ENCODE results near the gene PPP2R3B. TPM values are rescaled to one million over a fixed set of nuclear protein-coding genes. Genes with fewer than 3 reads are reported as not detected.

PPP2R3B gene
- total and polyA plus RNA-seq, 2 of the 13 experiments (the other 11 are each of a cell fraction or from before 2014, with no cell fraction given), result 17.0 to 21.4 TPM

GRCh38 chrX:318068-318738, 68.5 kb downstream of the PPP2R3B start (continued):
- TF ChIP-seq, protein P1, sequence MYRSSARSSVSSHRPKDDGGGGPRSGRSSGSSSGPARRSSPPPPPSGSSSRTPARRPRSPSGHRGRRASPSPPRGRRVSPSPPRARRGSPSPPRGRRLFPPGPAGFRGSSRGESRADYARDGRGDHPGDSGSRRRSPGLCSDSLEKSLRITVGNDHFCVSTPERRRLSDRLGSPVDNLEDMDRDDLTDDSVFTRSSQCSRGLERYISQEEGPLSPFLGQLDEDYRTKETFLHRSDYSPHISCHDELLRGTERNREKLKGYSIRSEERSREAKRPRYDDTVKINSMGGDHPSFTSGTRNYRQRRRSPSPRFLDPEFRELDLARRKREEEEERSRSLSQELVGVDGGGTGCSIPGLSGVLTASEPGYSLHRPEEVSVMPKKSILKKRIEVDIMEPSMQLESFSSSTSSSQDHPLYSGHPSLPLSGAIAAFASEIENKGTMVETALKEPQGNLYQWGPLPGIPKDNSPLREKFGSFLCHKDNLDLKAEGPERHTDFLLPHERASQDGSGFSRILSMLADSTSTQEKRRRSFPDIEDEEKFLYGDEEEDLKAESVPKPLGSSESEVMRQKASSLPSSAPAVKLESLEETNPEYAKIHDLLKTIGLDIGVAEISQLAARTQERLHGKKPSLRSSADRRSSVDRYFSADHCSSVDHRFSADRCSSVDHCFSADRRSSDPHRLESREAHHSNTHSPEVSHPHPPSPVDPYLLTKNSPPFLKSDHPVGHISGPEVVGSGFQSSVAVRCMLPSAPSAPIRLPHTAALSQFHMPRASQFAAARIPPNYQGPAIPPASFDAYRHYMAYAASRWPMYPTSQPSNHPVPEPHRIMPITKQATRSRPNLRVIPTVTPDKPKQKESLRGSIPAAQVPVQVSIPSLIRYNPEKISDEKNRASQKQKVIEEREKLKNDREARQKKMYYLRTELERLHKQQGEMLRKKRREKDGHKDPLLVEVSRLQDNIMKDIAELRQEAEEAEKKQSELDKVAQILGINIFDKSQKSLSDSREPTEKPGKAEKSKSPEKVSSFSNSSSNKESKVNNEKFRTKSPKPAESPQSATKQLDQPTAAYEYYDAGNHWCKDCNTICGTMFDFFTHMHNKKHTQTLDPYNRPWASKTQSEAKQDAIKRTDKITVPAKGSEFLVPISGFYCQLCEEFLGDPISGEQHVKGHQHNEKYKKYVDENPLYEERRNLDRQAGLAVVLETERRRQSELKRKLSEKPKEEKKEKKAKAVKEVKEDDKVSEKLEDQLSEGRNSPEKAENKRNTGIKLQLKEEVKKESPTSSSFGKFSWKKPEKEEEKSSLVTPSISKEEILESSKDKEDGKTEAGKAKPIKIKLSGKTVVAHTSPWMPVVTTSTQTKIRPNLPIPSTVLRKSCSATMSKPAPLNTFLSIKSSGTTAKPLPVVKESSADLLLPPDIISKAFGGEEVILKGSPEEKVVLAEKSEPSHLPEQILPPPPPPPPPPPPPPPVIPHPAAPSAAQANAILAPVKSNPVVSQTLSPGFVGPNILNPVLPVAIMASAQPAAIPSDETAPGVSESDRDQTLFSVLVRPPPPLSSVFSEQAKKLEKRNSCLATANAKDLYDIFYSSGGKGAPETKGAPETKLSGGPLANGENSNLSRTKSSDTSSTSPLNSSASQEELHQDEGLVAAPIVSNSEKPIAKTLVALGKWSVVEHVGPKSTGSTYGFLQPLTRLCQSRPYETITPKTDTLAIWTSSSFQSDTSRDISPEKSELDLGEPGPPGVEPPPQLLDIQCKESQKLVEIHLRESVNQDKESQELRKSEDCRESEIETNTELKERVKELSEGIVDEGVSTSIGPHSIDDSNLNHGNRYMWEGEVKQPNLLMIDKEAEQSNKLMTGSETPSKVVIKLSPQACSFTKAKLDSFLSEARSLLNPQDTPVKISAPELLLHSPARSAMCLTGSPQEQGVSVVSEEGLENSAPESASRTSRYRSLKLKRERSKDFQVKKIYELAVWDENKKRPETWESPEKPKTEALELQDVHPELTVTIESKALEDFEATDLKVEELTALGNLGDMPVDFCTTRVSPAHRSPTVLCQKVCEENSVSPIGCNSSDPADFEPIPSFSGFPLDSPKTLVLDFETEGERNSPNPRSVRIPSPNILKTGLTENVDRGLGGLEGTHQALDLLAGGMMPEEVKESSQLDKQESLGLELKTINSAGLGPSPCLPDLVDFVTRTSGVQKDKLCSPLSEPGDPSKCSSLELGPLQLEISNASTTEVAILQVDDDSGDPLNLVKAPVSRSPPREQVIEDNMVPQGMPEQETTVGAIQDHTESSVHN (CRISPR knock-in tag; IDR thresholded peaks at IDR 0.05), result no peak
- TF ChIP-seq ZNF749 (CRISPR knock-in tag; IDR thresholded peaks at IDR 0.05; ENCODE audit: borderline replicate concordance) (no peak), TERF1 (CRISPR knock-in tag; IDR thresholded peaks at IDR 0.05) (no peak), SNRNP70 (IDR thresholded peaks at IDR 0.05; ENCODE audit: low read depth, low read length) (no peak), NFYC (CRISPR knock-in tag; IDR thresholded peaks at IDR 0.05) (peak; percentile 84), POLR2G (IDR thresholded peaks at IDR 0.05; ENCODE audit: low read depth, low read length) (peak; percentile 90), DRAP1 (CRISPR knock-in tag; IDR thresholded peaks at IDR 0.05) (no peak; the same call in 1 of the 2 replicates), MYNN (CRISPR knock-in tag; IDR thresholded peaks at IDR 0.05; ENCODE audit: low read depth) (no peak), ZNF577 (CRISPR knock-in tag; IDR thresholded peaks at IDR 0.05; ENCODE audit: borderline replicate concordance, low read depth) (no peak), TOPORS (CRISPR knock-in tag; IDR thresholded peaks at IDR 0.05) (0 out of 2 replicates have a peak, but pooled peaks have one; percentile 13), RFXANK (CRISPR knock-in tag; IDR thresholded peaks at IDR 0.05) (no peak), CBX5 (CRISPR knock-in tag; IDR thresholded peaks at IDR 0.05; ENCODE audit: borderline replicate concordance) (no peak), ZNF326 (CRISPR knock-in tag; IDR thresholded peaks at IDR 0.05; ENCODE audit: borderline replicate concordance) (no peak), ZNF20 (CRISPR knock-in tag; IDR thresholded peaks at IDR 0.05) (no peak), MTF2 (CRISPR knock-in tag; IDR thresholded peaks at IDR 0.05; ENCODE audit: borderline replicate concordance) (no peak), ZSCAN20 (CRISPR knock-in tag; IDR thresholded peaks at IDR 0.05; ENCODE audit: borderline replicate concordance) (no peak), ARNT (IDR thresholded peaks at IDR 0.05) (no peak), MXD1 (CRISPR knock-in tag; IDR thresholded peaks at IDR 0.05) (peak; percentile 39; the same call in 1 of the 2 replicates)
- TF ChIP-seq, protein P2, sequence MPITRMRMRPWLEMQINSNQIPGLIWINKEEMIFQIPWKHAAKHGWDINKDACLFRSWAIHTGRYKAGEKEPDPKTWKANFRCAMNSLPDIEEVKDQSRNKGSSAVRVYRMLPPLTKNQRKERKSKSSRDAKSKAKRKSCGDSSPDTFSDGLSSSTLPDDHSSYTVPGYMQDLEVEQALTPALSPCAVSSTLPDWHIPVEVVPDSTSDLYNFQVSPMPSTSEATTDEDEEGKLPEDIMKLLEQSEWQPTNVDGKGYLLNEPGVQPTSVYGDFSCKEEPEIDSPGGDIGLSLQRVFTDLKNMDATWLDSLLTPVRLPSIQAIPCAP (CRISPR knock-in tag; IDR thresholded peaks at IDR 0.05; ENCODE audit: low read depth), result no peak

Data from HepG2 (cell line).